OCI-LY1 (cell line): ENCODE measurements around the gene PKD1.
"Not testable (repeated sequence)": the region's sequence is repeated elsewhere in the genome, so short reads cannot be mapped to it uniquely, and the experiment has no call there.

Source experiments
- H2AFZ ChIP-seq: fragments of 200-600 bp; sonication (generic), shearing (Covaris generic); 2 replicates; pipeline ENCODE4 v1.6.0; 2014; ENCODE audit warnings: antibody characterized with exemption, mild to moderate bottlenecking, low read length
- H3F3A ChIP-seq: fragments of 200-600 bp; sonication (generic), shearing (Covaris generic); 2 replicates; pipeline ENCODE4 v1.6.0; 2014; ENCODE audit warnings: mild to moderate bottlenecking, antibody characterized with exemption, low read length, moderate library complexity; ENCODE audit not compliant: insufficient read depth
- H3K27ac ChIP-seq: fragments of 200-600 bp; sonication (generic); 2 replicates; pipeline ENCODE4 v1.5.1; 2014; ENCODE audit warnings: low read length, mixed run types, mild to moderate bottlenecking, low read depth; ENCODE audit not compliant: poor library complexity, severe bottlenecking
- H3K27me3 ChIP-seq: fragments of 200-600 bp; sonication (generic); 2 replicates; pipeline ENCODE4 v1.6.0; 2014; ENCODE audit warnings: antibody characterized with exemption, mild to moderate bottlenecking, low read length, moderate library complexity; ENCODE audit not compliant: insufficient read depth
- H3K36me3 ChIP-seq: fragments of 200-600 bp; sonication (generic); 2 replicates; pipeline ENCODE4 v1.6.1; 2014; ENCODE audit warnings: mild to moderate bottlenecking, antibody characterized with exemption, low read length, moderate library complexity, mixed read lengths; ENCODE audit not compliant: insufficient read depth
- H3K4me1 ChIP-seq: fragments of 200-600 bp; sonication (generic); 2 replicates; pipeline ENCODE4 v1.5.1; 2014; ENCODE audit warnings: mild to moderate bottlenecking, low read length, moderate library complexity; ENCODE audit not compliant: insufficient read depth, severe bottlenecking
- H3K4me2 ChIP-seq: fragments of 200-600 bp; sonication (generic), shearing (Covaris generic); 2 replicates; pipeline ENCODE4 v1.6.1; 2014; ENCODE audit warnings: low read length
- H3K4me3 ChIP-seq: fragments of 200-600 bp; sonication (generic); 2 replicates; pipeline ENCODE4 v1.5.1; 2014; ENCODE audit warnings: low read length, low read depth, mild to moderate bottlenecking, mixed read lengths; ENCODE audit not compliant: poor library complexity, severe bottlenecking
- H3K79me2 ChIP-seq: fragments of 200-600 bp; shearing (Covaris generic); 2 replicates; pipeline ENCODE4 v1.6.1; 2016; ENCODE audit warnings: mixed run types, low read length, mixed read lengths; ENCODE audit not compliant: insufficient read depth
- H3K9ac ChIP-seq: fragments of 200-600 bp; sonication (generic), shearing (Covaris generic); 2 replicates; pipeline ENCODE4 v1.6.1; 2014; ENCODE audit warnings: mild to moderate bottlenecking, low read length, mixed read lengths
- H3K9me2 ChIP-seq: fragments of 200-600 bp; sonication (generic), shearing (Covaris generic); 2 replicates; pipeline ENCODE4 v1.6.1; 2014; ENCODE audit warnings: low read depth, mild to moderate bottlenecking, low read length, mixed read lengths
- H3K9me3 ChIP-seq: fragments of 200-600 bp; shearing (Covaris generic); 2 replicates; pipeline ENCODE4 v1.6.1; 2014; ENCODE audit warnings: low read length, mixed read lengths
- H4K20me1 ChIP-seq: fragments of 200-600 bp; sonication (generic), shearing (Covaris generic); 2 replicates; pipeline ENCODE4 v1.6.0; 2016; ENCODE audit warnings: mild to moderate bottlenecking, low read length; ENCODE audit not compliant: insufficient read depth
- CTCF ChIP-seq: fragments of 200-600 bp; sonication (generic), shearing (Covaris generic); IDR thresholded peaks from 2 replicates; pipeline ENCODE4 v1.5.1; 2017; ENCODE audit warnings: mild to moderate bottlenecking, antibody characterized with exemption, low read length, moderate library complexity, mixed read lengths
- EZH2 ChIP-seq: fragments of 200-600 bp; sonication (generic), shearing (Covaris generic); IDR thresholded peaks from 2 replicates; pipeline ENCODE4 v1.8.0; 2017; ENCODE audit warnings: borderline replicate concordance, mixed run types, mild to moderate bottlenecking, antibody characterized with exemption, low read length, moderate library complexity, mixed read lengths

Gene PKD1

GRCh38 chr16:2145843-2146242 lies 10.1 kb upstream of the PKD1 start:
- H3K4me1 ChIP-seq = peaks cover 23% of the 10 kb centered on the region
- H3F3A ChIP-seq = no peaks in the 10 kb centered on the region
- H3K79me2 ChIP-seq = no peaks in the 10 kb centered on the region
- no peak overlapping the region for H2AFZ ChIP-seq
- peaks cover 1% of the 10 kb centered on the region; the same call in 1 of the 2 replicates for H3K36me3 ChIP-seq
- H3K9me2 ChIP-seq = no peaks in the 10 kb centered on the region
- H3K9ac ChIP-seq = no peak overlapping the region
- no peak overlapping the region for H3K4me3 ChIP-seq
- H4K20me1 ChIP-seq = no peaks in the 10 kb centered on the region; the same call in 1 of the 2 replicates
- no peak for TF ChIP-seq CTCF
- TF ChIP-seq EZH2 = no peak
- H3K27ac ChIP-seq = no peak overlapping the region
- no peaks in the 10 kb centered on the region for H3K27me3 ChIP-seq
- no peak overlapping the region for H3K4me2 ChIP-seq
- H3K9me3 ChIP-seq = no peaks in the 10 kb centered on the region

- Histone ChIP-seq H3F3A (no peaks in the 10 kb centered on the region), H3K27ac (no peak overlapping the region), H4K20me1 (no peaks in the 10 kb centered on the region; the same call in 1 of the 2 replicates), H3K9ac (no peak overlapping the region), H3K9me3 (no peaks in the 10 kb centered on the region), H3K9me2 (no peaks in the 10 kb centered on the region), H3K4me2 (no peak overlapping the region), H3K36me3 (no peaks in the 10 kb centered on the region), H3K4me3 (no peak overlapping the region), H3K27me3 (no peaks in the 10 kb centered on the region), H2AFZ (no peak overlapping the region), H3K79me2 (no peaks in the 10 kb centered on the region), H3K4me1 (peaks cover 5% of the 10 kb centered on the region)
- no peak for TF ChIP-seq CTCF
- TF ChIP-seq EZH2 = no peak
These were observed 8.3 kb upstream of the PKD1 start for GRCh38 chr16:2143878-2144485.

- Histone ChIP-seq H3K4me1 (no peaks in the 10 kb centered on the region), H2AFZ (no peak overlapping the region), H3K79me2 (no peaks in the 10 kb centered on the region), H4K20me1 (no peaks in the 10 kb centered on the region; the same call in 1 of the 2 replicates), H3K9me3 (no peaks in the 10 kb centered on the region), H3K36me3 (no peaks in the 10 kb centered on the region), H3K4me2 (no peak overlapping the region), H3K27ac (no peak overlapping the region), H3K9me2 (no peaks in the 10 kb centered on the region), H3K9ac (no peak overlapping the region), H3F3A (no peaks in the 10 kb centered on the region), H3K4me3 (no peak overlapping the region), H3K27me3 (no peaks in the 10 kb centered on the region)
- no peak for TF ChIP-seq EZH2
- TF ChIP-seq CTCF = no peak
These were observed 7.5 kb upstream of the PKD1 start for GRCh38 chr16:2142942-2143877.

GRCh38 chr16:2135071-2135470 lies 627 bp downstream of the PKD1 start:
- H4K20me1 ChIP-seq, H2AFZ ChIP-seq, H3K79me2 ChIP-seq, H3K36me3 ChIP-seq, H3K9me2 ChIP-seq, H3F3A ChIP-seq, H3K9me3 ChIP-seq, H3K27me3 ChIP-seq, H3K27ac ChIP-seq, H3K4me1 ChIP-seq: not testable (repeated sequence)
- Histone ChIP-seq H3K4me3 (peak overlapping the region; percentile 61), H3K9ac (peak overlapping the region; percentile 47; the same call in 1 of the 2 replicates), H3K4me2 (peak overlapping the region; percentile 57; the same call in 1 of the 2 replicates)

GRCh38 chr16:2133797-2134196 lies 1.9 kb downstream of the PKD1 start:
- not testable (repeated sequence) for H3K9me2 ChIP-seq, H3F3A ChIP-seq, H3K79me2 ChIP-seq, H3K9ac ChIP-seq, H3K27me3 ChIP-seq, H2AFZ ChIP-seq, H3K4me2 ChIP-seq, H4K20me1 ChIP-seq, H3K9me3 ChIP-seq, H3K27ac ChIP-seq, H3K4me3 ChIP-seq, H3K36me3 ChIP-seq, H3K4me1 ChIP-seq
